Activated gamma-delta T cell treated with Interleukin-2 at 50 U/mL for 16 hours (primary cell): ENCODE data around the gene PAFAH2.

Source experiments
- DNase-seq: peaks from one replicate; pipeline ENCODE4 v3.0.0-alpha.2; 2020

Gene PAFAH2

GRCh38 chr1:26029864-26030481, 32.1 kb upstream of the PAFAH2 start:
- no peak for DNase-seq

GRCh38 chr1:26029054-26029863, 31.4 kb upstream of the PAFAH2 start:
- no peak for DNase-seq

- DNase-seq = no peak
Observed at GRCh38 chr1:26028490-26028980, 30.7 kb upstream of the PAFAH2 start.

GRCh38 chr1:26027716-26028489, 30.0 kb upstream of the PAFAH2 start:
- DNase-seq = no peak

- DNase-seq = no peak
Observed at GRCh38 chr1:26025517-26025916, 27.7 kb upstream of the PAFAH2 start.

GRCh38 chr1:26025060-26025459, 27.2 kb upstream of the PAFAH2 start:
- no peak for DNase-seq

- DNase-seq = no peak
Observed at GRCh38 chr1:26023826-26024225, 26.0 kb upstream of the PAFAH2 start.

GRCh38 chr1:26023009-26023408, 25.1 kb upstream of the PAFAH2 start:
- DNase-seq = no peak

- no peak for DNase-seq
Observed at GRCh38 chr1:26022404-26022779, 24.5 kb upstream of the PAFAH2 start.

- DNase-seq = no peak
Observed at GRCh38 chr1:26021647-26022403, 24.0 kb upstream of the PAFAH2 start, which contains the start of gene EXTL1. Gene EXTL1 (plus strand): TSS chr1:26021775. CDS start chr1:26022647, 872 bp downstream.

- no peak for DNase-seq
Observed at GRCh38 chr1:26020941-26021646, 23.2 kb upstream of the PAFAH2 start.

GRCh38 chr1:26020330-26020768, 22.5 kb upstream of the PAFAH2 start:
- no peak for DNase-seq

- no peak for DNase-seq
Observed at GRCh38 chr1:26019641-26020315, 21.9 kb upstream of the PAFAH2 start.

- no peak for DNase-seq
Observed at GRCh38 chr1:26017606-26018005, 19.7 kb upstream of the PAFAH2 start.

- peak; percentile 37 for DNase-seq
Observed at GRCh38 chr1:26016953-26017545, 19.2 kb upstream of the PAFAH2 start.

- DNase-seq = no peak
Observed at GRCh38 chr1:26016258-26016952, 18.5 kb upstream of the PAFAH2 start.

- no peak for DNase-seq
Observed at GRCh38 chr1:26015358-26015757, 17.5 kb upstream of the PAFAH2 start.

- no peak for DNase-seq
Observed at GRCh38 chr1:26014179-26014578, 16.3 kb upstream of the PAFAH2 start.

GRCh38 chr1:26012864-26013263, 15.0 kb upstream of the PAFAH2 start:
- DNase-seq = no peak

GRCh38 chr1:26010825-26011224, 13.0 kb upstream of the PAFAH2 start:
- DNase-seq = no peak
